H1 (cell line): ENCODE results near the gene ITPR1. TPM values are rescaled to one million over a fixed set of nuclear protein-coding genes. Genes with fewer than 3 reads are reported as not detected.

ENCODE experiments used
- CEBPB ChIP-seq: IDR thresholded peaks from 2 replicates; pipeline ENCODE4 v1.6.1; 2012; ENCODE audit warnings: low read depth, low read length
- EZH2 ChIP-seq: fragments of 200-600 bp; sonication (generic); IDR thresholded peaks from 2 replicates; pipeline ENCODE4 v1.7.1; 2012; ENCODE audit warnings: low read depth, mild to moderate bottlenecking, moderate library complexity, low read length, inconsistent platforms; ENCODE audit not compliant: severe bottlenecking
- GABPA ChIP-seq: IDR thresholded peaks from 2 replicates; pipeline ENCODE4 v1.6.1; 2011; ENCODE audit warnings: mild to moderate bottlenecking, low read length, moderate library complexity, borderline replicate concordance; ENCODE audit not compliant: insufficient read depth
- KDM5A ChIP-seq: fragments of 200-600 bp; IDR thresholded peaks from 2 replicates; pipeline ENCODE4 v1.7.1; 2012; ENCODE audit warnings: mild to moderate bottlenecking, low read length, inconsistent platforms, mixed read lengths
- NANOG ChIP-seq: IDR thresholded peaks from 2 replicates; pipeline ENCODE4 v1.6.1; 2011; ENCODE audit warnings: low read length, low read depth, mild to moderate bottlenecking, inconsistent platforms; ENCODE audit not compliant: insufficient read depth, poor library complexity, severe bottlenecking
- RNF2 ChIP-seq: fragments of 200-900, 300-1000 bp; sonication (generic); IDR thresholded peaks from 2 replicates; pipeline ENCODE4 v1.7.1; 2016; ENCODE audit warnings: borderline replicate concordance, low read depth, mild to moderate bottlenecking, antibody characterized with exemption, low read length; ENCODE audit not compliant: poor library complexity, severe bottlenecking; ENCODE audit errors: missing control alignments
- polyA plus RNA-seq, 7 experiments: library from polyadenylated mRNA; depleted of rRNA in 3 of 7; stranded (reverse) in 5 of 7; unstranded in 2 of 7; fragments of >200 nt in 5 of 7; fragments of 200-250 nt in 2 of 7; gene quantifications; 1 replicate in 5 of 7; 2 replicates in 1 of 7; 4 replicates in 1 of 7; pipeline versions ENCODE4 v1.2.1 to v1.2.3, GENCODE V29; 2011 to 2013; ENCODE audit warnings: missing spikeins in 2 of 7, mixed read lengths in 2 of 7
- total RNA-seq: library from RNA; stranded (reverse); fragmentation: NEBNext Ultra II Directional; extraction: Animal tissue kit (Norgen Biotek cat#: 25700); gene quantifications from 2 replicates; pipeline ENCODE4 v1.2.1, GENCODE V29; 2021
- TF ChIP-seq, protein P1 (sequence below): fragments of 300-600 bp; sonication (generic); IDR thresholded peaks from 2 replicates; pipeline ENCODE4 v1.7.1; 2012; ENCODE audit warnings: low read length, moderate library complexity, mild to moderate bottlenecking, inconsistent platforms; ENCODE audit not compliant: insufficient replicate concordance

ITPR1 gene
- total and polyA plus RNA-seq, 2 of the 8 experiments (the other 6 are each of a cell fraction or from before 2014, with no cell fraction given), result 2.5 to 16.3 TPM

DNA sequence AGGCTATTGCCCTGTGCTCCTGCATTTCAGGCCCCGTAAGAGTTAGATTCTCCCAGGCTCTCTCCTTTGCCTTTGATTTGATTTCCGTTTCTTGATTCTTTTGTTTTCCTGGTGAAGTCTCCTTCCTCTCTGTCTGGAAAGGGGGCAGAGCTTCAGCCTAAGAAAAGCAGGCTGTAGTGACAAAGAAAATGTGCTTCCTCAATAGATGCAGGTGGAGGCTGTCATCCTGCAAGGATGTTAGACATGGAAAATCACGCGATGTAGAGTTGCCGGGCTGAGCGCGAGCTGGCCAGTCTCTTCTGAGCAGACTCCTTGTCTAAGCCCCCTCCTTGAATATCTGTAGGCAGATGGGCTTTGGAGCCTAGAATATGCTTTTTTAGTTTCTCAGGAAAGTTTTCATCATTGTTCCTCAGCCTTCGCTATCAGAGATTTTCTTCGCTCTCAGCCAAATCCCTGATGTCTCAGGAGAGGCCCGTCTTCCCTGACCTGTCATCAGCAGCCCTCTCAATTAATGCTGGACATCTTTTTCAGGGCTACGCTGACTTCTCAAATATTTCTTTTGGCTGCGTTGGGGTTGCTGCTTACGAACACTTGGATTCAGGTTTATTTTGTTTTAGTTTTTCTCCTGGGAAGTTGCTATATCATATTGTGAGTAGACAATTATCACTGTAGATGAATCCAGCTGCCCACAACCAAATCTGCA, 163.6 kb downstream of the ITPR1 start (continued):
- TF ChIP-seq, protein P1, sequence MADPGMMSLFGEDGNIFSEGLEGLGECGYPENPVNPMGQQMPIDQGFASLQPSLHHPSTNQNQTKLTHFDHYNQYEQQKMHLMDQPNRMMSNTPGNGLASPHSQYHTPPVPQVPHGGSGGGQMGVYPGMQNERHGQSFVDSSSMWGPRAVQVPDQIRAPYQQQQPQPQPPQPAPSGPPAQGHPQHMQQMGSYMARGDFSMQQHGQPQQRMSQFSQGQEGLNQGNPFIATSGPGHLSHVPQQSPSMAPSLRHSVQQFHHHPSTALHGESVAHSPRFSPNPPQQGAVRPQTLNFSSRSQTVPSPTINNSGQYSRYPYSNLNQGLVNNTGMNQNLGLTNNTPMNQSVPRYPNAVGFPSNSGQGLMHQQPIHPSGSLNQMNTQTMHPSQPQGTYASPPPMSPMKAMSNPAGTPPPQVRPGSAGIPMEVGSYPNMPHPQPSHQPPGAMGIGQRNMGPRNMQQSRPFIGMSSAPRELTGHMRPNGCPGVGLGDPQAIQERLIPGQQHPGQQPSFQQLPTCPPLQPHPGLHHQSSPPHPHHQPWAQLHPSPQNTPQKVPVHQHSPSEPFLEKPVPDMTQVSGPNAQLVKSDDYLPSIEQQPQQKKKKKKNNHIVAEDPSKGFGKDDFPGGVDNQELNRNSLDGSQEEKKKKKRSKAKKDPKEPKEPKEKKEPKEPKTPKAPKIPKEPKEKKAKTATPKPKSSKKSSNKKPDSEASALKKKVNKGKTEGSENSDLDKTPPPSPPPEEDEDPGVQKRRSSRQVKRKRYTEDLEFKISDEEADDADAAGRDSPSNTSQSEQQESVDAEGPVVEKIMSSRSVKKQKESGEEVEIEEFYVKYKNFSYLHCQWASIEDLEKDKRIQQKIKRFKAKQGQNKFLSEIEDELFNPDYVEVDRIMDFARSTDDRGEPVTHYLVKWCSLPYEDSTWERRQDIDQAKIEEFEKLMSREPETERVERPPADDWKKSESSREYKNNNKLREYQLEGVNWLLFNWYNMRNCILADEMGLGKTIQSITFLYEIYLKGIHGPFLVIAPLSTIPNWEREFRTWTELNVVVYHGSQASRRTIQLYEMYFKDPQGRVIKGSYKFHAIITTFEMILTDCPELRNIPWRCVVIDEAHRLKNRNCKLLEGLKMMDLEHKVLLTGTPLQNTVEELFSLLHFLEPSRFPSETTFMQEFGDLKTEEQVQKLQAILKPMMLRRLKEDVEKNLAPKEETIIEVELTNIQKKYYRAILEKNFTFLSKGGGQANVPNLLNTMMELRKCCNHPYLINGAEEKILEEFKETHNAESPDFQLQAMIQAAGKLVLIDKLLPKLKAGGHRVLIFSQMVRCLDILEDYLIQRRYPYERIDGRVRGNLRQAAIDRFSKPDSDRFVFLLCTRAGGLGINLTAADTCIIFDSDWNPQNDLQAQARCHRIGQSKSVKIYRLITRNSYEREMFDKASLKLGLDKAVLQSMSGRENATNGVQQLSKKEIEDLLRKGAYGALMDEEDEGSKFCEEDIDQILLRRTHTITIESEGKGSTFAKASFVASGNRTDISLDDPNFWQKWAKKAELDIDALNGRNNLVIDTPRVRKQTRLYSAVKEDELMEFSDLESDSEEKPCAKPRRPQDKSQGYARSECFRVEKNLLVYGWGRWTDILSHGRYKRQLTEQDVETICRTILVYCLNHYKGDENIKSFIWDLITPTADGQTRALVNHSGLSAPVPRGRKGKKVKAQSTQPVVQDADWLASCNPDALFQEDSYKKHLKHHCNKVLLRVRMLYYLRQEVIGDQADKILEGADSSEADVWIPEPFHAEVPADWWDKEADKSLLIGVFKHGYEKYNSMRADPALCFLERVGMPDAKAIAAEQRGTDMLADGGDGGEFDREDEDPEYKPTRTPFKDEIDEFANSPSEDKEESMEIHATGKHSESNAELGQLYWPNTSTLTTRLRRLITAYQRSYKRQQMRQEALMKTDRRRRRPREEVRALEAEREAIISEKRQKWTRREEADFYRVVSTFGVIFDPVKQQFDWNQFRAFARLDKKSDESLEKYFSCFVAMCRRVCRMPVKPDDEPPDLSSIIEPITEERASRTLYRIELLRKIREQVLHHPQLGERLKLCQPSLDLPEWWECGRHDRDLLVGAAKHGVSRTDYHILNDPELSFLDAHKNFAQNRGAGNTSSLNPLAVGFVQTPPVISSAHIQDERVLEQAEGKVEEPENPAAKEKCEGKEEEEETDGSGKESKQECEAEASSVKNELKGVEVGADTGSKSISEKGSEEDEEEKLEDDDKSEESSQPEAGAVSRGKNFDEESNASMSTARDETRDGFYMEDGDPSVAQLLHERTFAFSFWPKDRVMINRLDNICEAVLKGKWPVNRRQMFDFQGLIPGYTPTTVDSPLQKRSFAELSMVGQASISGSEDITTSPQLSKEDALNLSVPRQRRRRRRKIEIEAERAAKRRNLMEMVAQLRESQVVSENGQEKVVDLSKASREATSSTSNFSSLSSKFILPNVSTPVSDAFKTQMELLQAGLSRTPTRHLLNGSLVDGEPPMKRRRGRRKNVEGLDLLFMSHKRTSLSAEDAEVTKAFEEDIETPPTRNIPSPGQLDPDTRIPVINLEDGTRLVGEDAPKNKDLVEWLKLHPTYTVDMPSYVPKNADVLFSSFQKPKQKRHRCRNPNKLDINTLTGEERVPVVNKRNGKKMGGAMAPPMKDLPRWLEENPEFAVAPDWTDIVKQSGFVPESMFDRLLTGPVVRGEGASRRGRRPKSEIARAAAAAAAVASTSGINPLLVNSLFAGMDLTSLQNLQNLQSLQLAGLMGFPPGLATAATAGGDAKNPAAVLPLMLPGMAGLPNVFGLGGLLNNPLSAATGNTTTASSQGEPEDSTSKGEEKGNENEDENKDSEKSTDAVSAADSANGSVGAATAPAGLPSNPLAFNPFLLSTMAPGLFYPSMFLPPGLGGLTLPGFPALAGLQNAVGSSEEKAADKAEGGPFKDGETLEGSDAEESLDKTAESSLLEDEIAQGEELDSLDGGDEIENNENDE, result no peak
- TF ChIP-seq EZH2, result no peak
- no peak for TF ChIP-seq CEBPB
- no peak for TF ChIP-seq NANOG
- no peak for TF ChIP-seq RNF2
- no peak for TF ChIP-seq KDM5A
- no peak for TF ChIP-seq GABPA
- TF ChIP-seq, all 59 proteins: peak for 0
